T follicular helper cell (primary cell): ENCODE results near the gene C10orf90.

Experiments used
- DNase-seq: peaks from one replicate; pipeline ENCODE4 v3.0.0-alpha.2; 2020; ENCODE audit warnings: low read depth

C10orf90 gene

DNA sequence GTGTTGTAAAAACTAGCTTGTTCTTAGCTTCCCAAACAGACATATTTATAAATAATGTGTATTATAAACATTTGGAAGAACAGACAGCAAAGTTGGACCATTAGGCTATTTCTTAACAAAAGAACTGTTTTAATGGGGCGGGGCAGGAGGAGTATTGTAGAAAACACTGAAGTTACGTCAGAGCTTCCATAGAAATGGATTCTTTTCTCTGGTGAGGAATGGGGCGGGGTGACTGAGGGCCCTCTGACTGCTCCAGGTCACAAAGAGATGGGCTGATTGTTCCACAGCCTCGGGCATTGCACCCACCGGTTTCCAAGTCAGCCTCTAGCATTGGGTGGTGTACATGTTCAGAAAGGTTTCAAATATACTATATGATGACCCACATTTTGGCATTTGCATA is 245.5 kb downstream of the C10orf90 start:
- DNase-seq = no peak

DNA sequence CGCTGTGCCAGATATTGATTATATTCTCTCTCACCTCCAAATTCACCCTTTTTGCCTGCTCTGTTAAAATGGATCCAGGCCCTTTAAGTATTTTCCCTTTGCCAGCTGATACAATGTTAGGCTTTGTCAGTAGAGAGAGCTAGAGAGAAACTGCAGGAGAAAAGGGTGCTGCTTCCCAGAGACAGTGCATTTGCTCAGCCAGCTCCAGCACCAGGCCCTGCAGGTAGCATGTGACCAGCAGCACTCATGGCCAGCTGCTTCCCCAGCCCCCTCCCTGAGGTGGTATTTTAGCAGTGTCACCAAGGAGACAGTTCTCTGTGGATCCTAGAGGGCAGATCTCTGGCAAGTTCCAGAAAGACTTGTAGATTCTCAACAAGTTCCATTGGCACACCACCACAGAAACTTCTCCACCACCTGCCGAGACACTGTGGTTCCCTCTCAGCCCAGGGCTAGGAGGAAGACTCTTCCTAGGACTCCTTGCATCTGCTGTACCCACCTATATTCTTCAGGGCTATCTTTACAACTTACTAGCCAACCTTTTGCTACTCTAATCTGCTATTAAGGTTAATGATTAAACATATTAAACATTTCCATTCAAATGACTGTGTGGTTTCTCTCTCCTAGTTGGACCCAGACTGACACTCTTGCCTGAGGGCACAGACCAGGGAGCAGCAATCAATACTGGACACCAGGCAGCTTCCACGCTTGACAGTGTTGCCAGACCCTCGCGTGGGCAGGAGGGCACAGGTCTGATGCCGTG is 246.6 kb downstream of the C10orf90 start:
- DNase-seq = no peak

DNA sequence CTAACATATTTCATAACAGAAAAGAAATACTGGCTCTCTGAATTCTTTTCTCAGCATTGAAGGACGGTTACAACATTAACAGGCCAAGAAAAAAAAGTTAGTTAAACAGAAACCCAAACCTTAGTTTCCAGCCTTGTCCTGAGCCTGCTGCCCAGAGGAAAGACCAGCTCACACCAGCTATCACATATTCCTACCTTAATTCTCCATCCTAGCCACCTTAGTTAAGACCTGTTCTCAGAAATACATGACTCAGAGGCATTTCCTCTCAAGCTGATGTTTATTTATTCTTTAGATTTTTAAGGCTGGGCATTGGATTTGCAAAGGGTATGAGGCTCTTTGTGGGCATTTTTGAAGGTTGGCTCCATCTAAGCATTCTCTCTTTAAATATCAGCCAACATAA is 247.9 kb downstream of the C10orf90 start:
- no peak for DNase-seq

DNA sequence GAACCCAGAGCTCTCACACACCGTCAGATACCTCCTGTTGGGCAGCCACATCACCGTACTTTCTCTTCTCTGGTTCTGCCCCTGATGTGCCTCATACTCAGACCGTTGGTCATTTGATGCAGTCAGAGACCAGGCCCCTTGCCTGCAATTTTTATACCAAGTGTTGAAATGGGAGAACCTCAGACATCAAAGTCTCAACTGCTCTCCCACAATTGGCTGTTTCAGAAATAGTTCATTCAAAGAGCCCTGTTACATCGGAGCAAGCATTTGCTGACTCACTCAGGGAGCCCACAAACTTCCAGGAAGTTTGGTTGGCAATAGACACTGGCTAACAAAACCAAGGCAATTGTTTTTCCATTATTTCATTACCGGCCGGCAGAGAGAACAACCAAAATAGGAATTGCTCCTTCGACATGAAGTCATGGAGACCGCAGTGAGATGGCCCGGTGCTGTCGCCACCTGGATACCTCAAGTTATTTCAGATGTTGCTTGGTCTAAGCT is 248.7 kb downstream of the C10orf90 start:
- DNase-seq = no peak

DNA sequence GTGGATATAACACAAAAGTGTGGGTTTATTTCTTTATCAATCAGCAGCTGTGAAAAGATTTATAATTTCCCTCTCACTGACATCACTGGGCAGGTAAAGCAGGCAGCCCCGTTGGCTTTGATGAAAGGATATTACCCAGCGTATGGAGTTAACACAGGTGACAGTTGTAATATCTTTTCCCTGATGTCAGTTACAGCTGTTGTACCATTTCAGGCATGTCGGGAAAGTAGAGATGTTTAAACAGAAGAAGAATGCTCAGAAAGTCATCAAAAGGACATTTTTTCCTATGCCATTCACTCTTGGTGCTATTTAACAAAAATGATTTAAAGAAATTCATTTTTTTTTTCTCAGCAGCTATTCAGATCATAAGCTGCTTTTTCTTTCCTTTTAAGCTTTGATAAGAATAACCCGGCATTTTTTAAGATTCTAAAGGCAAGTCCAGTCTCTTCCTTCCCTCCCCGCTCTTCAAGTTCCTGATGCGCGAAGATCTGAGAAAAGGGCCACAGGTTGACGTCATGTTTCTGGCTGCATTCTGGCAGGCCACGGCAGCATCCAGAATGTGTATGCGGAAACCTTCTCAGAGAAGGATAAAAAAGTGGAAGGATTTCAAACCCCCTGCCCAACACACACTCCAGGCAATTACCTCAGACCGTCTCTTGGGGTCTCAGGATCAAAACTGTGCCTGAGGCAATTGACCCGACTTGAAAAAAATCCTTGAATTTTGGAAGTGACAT is 249.8 kb downstream of the C10orf90 start:
- no peak for DNase-seq

DNA sequence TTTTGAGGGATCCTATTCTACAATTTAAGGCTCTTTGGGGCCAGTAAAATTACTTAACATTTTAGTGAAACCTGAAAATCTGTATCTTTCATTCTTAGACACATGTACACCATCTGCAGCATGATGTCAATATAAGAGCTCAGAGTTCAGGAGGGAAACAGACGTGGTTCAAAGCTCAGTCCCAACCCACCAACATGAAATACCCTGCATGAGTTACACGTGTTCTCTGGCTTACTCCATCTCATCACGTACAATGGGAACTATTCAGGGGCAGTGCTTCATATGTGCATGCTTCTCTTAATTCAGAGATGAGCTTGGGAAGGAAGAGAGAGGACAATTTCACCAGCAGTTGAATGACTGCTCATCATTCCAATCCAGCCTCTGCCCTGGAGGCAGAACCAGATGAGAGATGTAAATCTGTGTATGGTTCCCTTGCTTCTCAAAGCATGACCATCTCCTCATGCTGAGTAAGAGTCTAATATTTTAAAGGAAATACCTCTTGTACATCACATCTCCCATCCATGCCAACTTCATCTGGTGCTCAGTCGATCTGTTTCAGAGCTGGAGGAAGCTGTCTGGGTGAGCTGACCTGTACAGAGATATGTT is 253.2 kb downstream of the C10orf90 start:
- DNase-seq = no peak

DNA sequence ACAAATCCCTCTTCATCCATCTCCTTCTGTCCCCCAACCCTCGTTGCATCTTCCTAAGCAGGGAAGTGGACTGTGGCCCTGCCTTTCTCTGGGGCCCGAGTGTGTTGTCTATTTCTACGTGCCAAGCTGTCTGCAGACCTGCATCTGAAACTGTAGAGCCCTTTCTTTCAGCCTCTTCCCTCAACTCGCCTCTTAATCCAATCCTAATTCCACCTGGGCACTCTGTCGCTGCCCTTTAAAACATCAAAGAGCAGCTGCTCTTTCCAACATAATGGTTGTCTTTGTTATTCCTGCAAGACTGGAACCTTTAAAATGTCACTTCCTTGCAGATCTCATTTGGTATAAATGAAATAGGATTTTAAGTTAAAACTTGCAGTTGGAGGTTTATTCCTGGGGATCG is 260.7 kb downstream of the C10orf90 start:
- DNase-seq = no peak

DNA sequence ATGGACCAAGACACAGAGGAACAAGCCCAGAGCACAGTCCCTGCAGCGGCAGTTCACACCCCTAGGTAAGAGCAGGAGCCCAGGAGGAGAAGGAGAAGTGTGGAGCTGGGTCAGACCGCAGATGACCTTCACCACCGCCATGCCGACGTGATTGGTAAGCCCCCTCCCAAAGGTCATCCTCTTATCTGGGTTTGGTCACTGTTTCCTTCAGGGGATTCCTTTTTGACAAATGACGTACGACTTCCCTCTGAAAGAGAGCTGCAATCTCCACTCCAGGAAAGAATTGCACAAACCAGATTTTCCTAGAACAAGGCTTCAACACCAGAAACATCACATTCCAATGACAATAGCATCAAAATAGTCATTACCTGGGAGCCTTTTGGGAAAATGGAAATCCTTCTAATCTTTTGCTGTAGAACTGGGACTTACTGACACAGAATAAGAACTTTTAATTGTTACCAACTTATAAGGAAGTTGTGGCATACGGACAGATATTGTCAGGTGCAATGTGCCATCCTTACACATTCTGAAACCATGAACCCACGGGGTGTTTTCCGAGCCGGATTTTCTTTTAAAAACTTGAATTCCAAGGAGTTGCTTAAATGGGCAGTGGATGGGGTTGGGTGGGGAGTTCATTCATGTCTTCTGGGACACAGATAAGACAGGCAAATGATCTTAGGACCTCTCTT is 261.4 kb downstream of the C10orf90 start:
- DNase-seq = no peak

DNA sequence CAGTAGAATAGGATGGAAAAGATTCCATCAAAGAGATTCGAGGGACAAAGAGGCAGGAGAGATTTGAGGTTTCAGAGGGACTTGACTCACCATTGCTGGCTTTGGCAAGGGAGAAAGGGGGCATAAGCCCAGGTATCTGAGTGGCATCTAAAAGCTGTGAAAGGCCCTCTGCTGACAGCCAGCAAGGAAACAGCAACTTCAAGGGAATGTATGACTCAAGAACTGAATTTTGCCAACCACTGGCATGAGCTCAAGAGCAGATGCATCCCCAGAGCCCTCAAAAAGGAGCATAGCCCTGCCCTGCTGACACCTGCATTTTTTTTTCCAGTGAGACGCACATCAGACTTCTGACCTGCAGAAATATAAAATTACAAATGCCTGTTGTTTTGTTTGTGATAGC is 262.7 kb downstream of the C10orf90 start:
- no peak for DNase-seq

DNA sequence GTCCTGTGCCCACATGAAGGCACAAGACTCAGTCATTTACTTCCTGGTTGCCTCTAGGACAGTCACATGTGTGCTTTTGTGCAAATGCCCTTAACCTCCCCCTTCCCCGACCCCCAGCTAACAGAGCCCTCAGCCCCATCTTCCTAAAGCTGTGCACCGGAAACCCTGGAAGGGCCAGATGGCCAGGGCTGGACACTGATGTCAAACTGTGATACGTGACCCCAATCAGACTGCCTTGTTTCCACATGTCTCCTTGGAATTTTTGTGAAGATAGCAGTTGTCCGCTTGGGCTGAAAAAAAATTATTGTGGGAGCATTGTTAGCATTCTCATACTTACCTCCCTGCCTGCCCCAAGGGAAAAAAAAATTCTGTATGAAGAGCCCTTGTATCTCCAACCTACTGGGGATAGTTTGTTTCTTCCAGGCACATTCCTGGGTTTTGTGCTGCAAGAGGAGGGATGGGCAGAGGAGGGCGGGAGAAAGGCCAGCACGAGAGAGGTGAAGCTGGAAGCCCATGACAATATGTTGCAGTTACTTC is 265.2 kb downstream of the C10orf90 start:
- no peak for DNase-seq

DNA sequence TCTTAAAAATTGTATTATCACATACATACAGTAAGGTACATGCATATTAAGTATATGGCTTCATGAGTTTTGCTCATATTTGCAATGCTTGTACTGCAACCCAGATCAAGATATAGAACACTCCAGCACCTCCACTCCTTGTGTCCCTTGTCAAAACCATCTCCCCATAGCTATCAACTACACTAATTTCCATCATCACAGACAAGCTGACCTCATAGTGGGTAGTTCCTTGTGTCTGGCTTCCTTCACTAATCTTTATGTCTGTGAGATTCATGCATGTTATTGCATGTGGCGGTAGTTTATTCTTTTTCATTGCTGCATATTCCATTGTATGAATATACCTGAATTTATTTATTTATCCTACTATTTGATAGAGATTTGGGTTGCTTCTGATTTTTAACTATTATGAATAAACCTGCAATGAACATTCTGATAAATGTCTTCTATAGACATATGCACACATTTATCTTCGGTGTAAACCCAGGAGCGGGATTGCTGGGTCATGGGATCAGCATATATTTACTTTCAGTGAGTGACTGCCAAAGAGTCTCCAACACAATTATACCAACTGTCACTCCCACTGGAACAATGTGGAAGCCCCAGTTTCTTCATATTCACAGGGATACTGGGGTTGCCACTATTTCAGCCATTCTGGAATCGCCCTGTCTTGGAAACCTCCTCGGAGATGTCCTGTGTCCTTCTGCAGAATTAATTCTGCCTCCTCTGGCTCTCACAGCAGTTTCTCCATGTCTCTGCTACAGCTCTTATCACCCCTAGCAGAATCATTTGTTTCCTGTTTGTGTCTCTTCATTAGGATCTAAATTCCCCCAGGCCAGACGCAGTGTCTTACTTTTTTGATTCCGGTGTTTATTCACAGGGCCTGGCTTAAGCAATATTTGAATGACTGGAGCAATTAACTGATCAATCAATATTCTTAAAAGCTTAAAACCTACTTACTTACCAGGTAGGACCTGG is 267.5 kb downstream of the C10orf90 start:
- no peak for DNase-seq

DNA sequence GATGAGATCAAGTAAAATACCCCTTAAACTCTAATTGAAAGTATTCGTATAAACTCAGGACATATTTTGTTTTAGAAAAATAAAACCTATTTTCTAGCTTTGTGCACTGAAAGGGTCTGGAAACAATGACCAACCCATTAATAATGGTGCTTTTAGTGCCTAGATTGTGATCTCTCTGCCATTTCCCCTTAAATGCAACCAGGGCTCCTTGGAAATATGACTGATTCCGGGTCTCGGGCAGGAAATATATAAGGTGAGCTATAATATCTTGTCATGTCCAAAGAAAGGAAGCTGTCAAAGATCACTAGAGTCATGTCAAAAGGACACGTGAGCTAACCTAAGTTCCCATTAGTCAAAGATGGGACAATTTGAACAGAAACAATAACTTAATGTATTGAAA is 269.9 kb downstream of the C10orf90 start:
- DNase-seq = no peak

DNA sequence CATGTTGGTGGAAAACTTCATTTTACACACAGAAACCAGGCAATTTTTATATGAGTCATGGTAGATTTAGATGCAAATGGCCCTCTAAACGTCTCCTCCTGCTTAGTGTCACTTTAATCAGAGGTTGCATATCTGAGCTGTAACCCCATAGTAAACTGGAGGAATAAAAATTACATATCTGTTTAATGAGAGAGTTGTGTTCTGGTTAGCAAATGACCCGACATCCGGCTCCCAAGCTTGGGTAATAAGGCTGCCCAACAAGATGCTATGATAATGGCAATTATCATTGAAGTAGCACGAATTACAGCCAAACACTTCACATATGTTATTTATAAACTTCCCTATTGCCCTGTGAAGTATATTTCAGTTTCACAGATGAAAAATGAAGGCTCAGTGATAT is 271.6 kb downstream of the C10orf90 start:
- DNase-seq = no peak

DNA sequence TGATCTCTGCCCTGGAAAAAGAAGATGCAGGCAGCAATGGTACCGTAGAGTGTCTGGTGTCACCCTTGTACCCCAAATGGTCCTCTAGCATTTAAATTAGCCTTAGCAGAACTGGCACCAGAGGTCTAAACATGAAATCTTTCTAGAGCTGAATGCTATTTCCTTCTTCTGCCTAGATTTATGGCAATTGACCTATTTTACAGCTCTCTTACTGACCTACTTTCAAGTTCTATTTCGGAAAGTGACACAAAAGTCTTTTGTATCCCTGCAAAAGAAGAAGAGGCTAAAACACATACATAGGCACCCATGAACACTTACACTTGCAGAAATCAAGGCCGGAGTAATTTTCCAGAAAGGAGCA is 272.1 kb downstream of the C10orf90 start:
- no peak for DNase-seq

DNA sequence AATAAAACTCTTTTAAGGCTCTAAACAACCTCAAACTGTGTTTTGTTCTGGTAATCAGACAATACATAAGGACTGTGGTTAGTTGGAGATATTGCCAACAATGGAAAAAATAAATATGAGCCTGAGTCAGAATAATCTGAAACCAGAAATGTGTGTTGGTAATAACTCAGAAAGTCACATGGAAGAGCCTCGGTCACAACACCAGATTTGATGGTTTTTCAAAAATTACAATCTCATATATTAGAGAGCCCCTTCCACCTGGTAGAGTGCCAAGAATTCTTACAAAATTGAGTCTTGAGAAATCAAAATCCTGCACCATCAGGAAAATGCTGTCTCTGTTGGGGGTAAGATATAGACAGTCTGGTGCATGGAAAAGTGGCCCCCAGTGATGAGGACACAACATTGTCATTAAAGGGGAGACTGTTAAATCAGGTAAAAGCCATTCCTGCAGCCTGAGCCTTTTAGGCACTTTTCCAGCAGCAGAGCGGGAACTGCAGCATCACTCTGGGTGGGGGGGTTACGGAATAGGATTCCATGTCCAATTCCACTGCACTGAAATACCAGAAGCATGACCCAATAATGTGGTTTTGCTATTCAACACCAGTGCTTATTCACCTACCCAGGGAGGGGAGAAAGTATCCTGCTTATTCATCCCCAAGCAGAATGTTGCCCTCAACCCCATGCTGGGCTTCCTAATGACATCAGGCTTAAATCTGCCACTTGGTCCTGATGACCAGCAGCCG is 272.7 kb downstream of the C10orf90 start:
- no peak for DNase-seq

DNA sequence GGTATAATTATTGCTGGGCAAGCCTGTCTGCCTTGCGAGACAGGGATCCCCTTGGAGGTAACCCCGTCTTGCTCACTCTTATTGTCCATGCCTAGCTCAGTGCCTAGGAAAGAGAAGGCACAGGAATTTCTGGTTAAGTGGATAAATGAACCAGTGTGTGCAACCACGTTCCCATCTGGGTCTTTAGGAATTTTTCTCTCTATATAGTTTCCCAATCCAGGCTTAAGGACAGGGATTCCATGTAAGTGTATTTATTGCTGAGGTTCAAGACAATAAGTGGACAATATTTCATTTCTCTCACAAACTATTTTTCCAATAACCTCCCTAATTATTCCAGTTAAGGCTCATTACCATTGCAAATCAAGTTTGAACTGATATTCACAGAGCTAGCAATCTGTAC is 273.3 kb downstream of the C10orf90 start:
- DNase-seq = no peak

DNA sequence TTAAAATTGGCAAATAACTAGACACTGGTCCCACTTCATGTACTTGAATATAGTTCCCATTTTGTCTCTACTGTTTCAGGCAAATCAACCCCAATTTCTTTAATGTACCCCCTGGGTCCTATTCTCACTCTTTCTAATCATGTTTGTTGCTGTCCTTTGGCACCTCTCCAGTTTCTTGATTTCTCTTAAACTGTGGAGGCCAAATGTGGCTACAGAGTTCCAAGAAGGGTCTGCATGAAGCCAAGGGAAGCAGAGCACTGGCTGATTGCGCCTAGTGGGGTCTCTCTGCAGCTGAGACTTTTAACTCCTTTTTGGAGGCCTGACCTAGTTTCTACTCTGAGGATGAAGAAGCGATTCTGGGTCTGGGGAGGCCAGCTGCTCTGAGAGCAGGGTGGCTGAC is 275.5 kb downstream of the C10orf90 start:
- DNase-seq = no peak

DNA sequence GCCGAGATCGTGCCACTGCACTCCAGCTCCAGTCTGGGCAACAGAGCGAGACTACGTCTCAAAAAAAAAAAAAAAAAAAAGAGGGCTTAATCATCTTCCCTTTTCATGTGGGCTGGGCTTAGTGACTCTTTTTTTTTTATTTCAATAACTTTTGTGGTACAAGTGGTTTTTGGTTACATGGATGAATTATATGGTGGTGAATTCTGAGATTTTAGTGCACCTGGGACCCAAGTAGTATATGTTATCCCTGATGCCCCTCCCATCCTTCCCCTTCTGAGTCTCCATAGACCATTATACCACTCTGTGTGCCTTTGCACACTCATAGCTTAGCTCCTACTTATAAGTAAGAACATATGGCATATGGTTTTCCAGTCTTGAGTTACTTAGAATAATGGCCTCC is 277.4 kb downstream of the C10orf90 start:
- DNase-seq = no peak

DNA sequence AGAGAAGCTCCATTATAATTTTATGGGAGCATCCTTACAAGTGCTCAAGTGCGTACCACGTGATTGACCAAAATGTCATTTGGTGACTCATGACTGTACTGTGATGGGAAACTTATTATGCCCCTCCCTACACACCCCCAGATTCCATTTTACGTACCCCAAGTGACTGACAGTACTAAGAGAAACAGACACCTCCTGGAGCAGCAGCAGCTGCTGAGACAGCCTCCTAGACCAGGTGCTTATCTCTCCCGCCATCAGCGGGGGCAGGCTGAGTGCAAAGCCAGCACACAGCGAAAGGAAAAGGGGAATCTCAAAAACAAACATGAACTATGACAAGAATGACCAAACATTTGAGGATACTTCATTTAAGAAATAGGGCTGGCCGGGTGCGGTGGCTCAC is 278.0 kb downstream of the C10orf90 start:
- DNase-seq = no peak

DNA sequence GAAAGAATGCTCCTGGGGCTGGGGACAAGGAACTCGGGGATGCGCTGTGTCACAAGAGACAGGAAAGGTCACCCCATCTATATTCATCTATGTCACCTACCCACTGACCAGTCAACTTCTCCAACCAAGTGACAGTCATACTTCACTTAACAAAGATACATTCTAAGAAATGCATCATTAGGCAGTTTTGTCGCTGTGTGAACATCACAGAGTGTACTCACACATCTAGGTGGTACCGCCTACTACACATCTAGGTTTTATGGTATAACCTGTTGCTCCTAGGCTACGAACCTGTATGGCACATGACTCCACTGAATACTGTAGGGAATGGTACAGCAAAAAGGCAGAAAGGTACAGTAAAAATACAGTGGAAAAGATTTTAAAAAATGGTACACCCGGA is 278.4 kb downstream of the C10orf90 start:
- DNase-seq = no peak
